Upper lobe of right lung (tissue), 1 donor: ENCODE measurements around the gene C3orf38. TPM values are rescaled to one million over a fixed set of nuclear protein-coding genes. Genes with fewer than 3 reads are reported as not detected.
A peak's percentile ranks its signal among the peaks of the same experiment; 100 is the strongest.
"Not testable (repeated sequence)": the region's sequence is repeated elsewhere in the genome, so short reads cannot be mapped to it uniquely, and the experiment has no call there.

Source experiments
- ATAC-seq: fragments of 200-7000 bp; cut with Tn5 transposase; one replicate; pipeline ENCODE4 v1.9.1; 2020; ENCODE audit warnings: mild to moderate bottlenecking, moderate library complexity
- DNase-seq: peaks from one replicate; pipeline ENCODE4 v3.0.0-alpha.2; 2020
- H3K27ac ChIP-seq: fragments of 200-600 bp; one replicate; pipeline ENCODE4 v1.8.0; 2022
- H3K27me3 ChIP-seq: fragments of 200-600 bp; one replicate; pipeline ENCODE4 v1.8.0; 2022; ENCODE audit warnings: mild to moderate bottlenecking
- H3K36me3 ChIP-seq: fragments of 200-600 bp; one replicate; pipeline ENCODE4 v1.8.0; 2022
- H3K4me1 ChIP-seq: fragments of 200-600 bp; one replicate; pipeline ENCODE4 v1.8.0; 2022
- H3K4me3 ChIP-seq: fragments of 200-600 bp; one replicate; pipeline ENCODE4 v1.8.0; 2022; ENCODE audit warnings: mild to moderate bottlenecking
- H3K9me3 ChIP-seq: fragments of 200-600 bp; one replicate; pipeline ENCODE4 v1.8.0; 2022
- CTCF ChIP-seq: fragments of 200-600 bp; IDR thresholded peaks from one replicate; pipeline ENCODE4 v1.8.0; 2022; ENCODE audit warnings: antibody characterized with exemption
- intact Hi-C: fragments of 100-400 bp; cut with DNase I; formaldehyde crosslinking; loops from one replicate; pipeline ENCODE4 v1.11.0; 2022
- total RNA-seq: library from RNA; stranded (reverse); fragmentation: NEBNext Ultra II Directional; extraction: Animal tissue kit (Norgen Biotek cat#: 25700); gene quantifications from one replicate; pipeline ENCODE4 v1.2.1, GENCODE V29; 2021
- donor health status: DM: no; HTN: yes; CAD: no; lungs with severe emphysema.

Gene C3orf38
- total RNA-seq, 1 donor from 2014 or later, result 18.1 TPM

GRCh38 chr3:88114878-88115549, 34.7 kb upstream of the C3orf38 start:
- ATAC-seq (no peak), DNase-seq (no peak)
- Histone ChIP-seq H3K27ac (no peak overlapping the region), H3K9me3 (no peaks in the 10 kb centered on the region), H3K36me3 (peaks cover 22% of the 10 kb centered on the region), H3K27me3 (no peaks in the 10 kb centered on the region), H3K4me3 (no peak overlapping the region), H3K4me1 (no peaks in the 10 kb centered on the region)
- TF ChIP-seq CTCF, result no peak
- intact Hi-C loops, result no loop called here

- Histone ChIP-seq H3K36me3 (peaks cover 22% of the 10 kb centered on the region), H3K27me3 (no peaks in the 10 kb centered on the region), H3K9me3 (no peaks in the 10 kb centered on the region), H3K4me3 (no peak overlapping the region), H3K27ac (no peak overlapping the region), H3K4me1 (no peaks in the 10 kb centered on the region)
- no peak for DNase-seq
- TF ChIP-seq CTCF, result no peak
- peak; percentile 52 for ATAC-seq
- intact Hi-C loops, result no loop called here
Measured at GRCh38 chr3:88117683-88118082, 32.1 kb upstream of the C3orf38 start.

- DNase-seq, ATAC-seq, H3K9me3 ChIP-seq, H3K4me1 ChIP-seq, H3K4me3 ChIP-seq, H3K27ac ChIP-seq, intact Hi-C loops, H3K27me3 ChIP-seq: not testable (repeated sequence)
- H3K36me3 ChIP-seq, result peaks cover 22% of the 10 kb centered on the region
Measured at GRCh38 chr3:88118603-88119002, 31.2 kb upstream of the C3orf38 start.

- no peak for TF ChIP-seq CTCF
- ATAC-seq (no peak), DNase-seq (no peak)
- Histone ChIP-seq H3K4me3 (no peak overlapping the region), H3K27ac (no peak overlapping the region), H3K27me3 (no peaks in the 10 kb centered on the region), H3K9me3 (no peaks in the 10 kb centered on the region), H3K4me1 (no peaks in the 10 kb centered on the region), H3K36me3 (peaks cover under 1% of the 10 kb centered on the region)
- intact Hi-C loops, result no loop called here
Measured at GRCh38 chr3:88123526-88123925, 26.2 kb upstream of the C3orf38 start.

- Histone ChIP-seq H3K27me3 (no peaks in the 10 kb centered on the region), H3K36me3 (peaks cover 41% of the 10 kb centered on the region), H3K27ac (no peak overlapping the region), H3K9me3 (no peaks in the 10 kb centered on the region), H3K4me3 (no peak overlapping the region), H3K4me1 (no peaks in the 10 kb centered on the region)
- intact Hi-C loops, result no loop called here
- DNase-seq (no peak), ATAC-seq (no peak)
- no peak for TF ChIP-seq CTCF
Measured at GRCh38 chr3:88131695-88132094, 18.1 kb upstream of the C3orf38 start.

- intact Hi-C loops, result no loop called here
- no peak for ATAC-seq
- TF ChIP-seq CTCF, result no peak
- Histone ChIP-seq H3K4me3 (no peak overlapping the region), H3K27me3 (no peaks in the 10 kb centered on the region), H3K9me3 (no peaks in the 10 kb centered on the region), H3K4me1 (no peaks in the 10 kb centered on the region), H3K27ac (no peak overlapping the region), H3K36me3 (peaks cover 50% of the 10 kb centered on the region)
- no peak for DNase-seq
Measured at GRCh38 chr3:88132894-88133293, 16.9 kb upstream of the C3orf38 start.
